Endodermal cell (in vitro differentiated cells): ENCODE results near the gene ACRBP. TPM values are rescaled to one million over a fixed set of nuclear protein-coding genes. Genes with fewer than 3 reads are reported as not detected.

Experiments used
- DNase-seq: peaks from one replicate; pipeline ENCODE4 v3.0.0-alpha.2; 2017
- H3K27ac ChIP-seq: 2 replicates; pipeline ENCODE4 v1.5.1; 2013; ENCODE audit warnings: mild to moderate bottlenecking, low read depth, low read length, moderate library complexity
- H3K27me3 ChIP-seq: 2 replicates; pipeline ENCODE4 v1.6.1; 2013; ENCODE audit warnings: mild to moderate bottlenecking, low read length, moderate library complexity; ENCODE audit not compliant: insufficient read depth, control insufficient read depth, poor library complexity, severe bottlenecking
- H3K36me3 ChIP-seq: 2 replicates; pipeline ENCODE4 v1.7.0; 2013; ENCODE audit warnings: mild to moderate bottlenecking, low read length, moderate library complexity; ENCODE audit not compliant: control insufficient read depth, insufficient read depth
- H3K4me1 ChIP-seq: one replicate; pipeline ENCODE4 v1.7.0; 2013; ENCODE audit warnings: low read length; ENCODE audit not compliant: control insufficient read depth, insufficient read depth
- H3K4me3 ChIP-seq: 2 replicates; pipeline ENCODE4 v1.5.1; 2013; ENCODE audit warnings: mild to moderate bottlenecking, low read length, moderate library complexity
- H3K9ac ChIP-seq: 2 replicates; pipeline ENCODE4 v1.6.1; 2013; ENCODE audit warnings: mild to moderate bottlenecking, low read length, moderate library complexity; ENCODE audit not compliant: poor library complexity, severe bottlenecking; ENCODE audit errors: extremely low read depth
- H3K9me3 ChIP-seq: 2 replicates; pipeline ENCODE4 v1.6.1; 2013; ENCODE audit warnings: mild to moderate bottlenecking, low read length, moderate library complexity; ENCODE audit not compliant: control insufficient read depth
- H3K27ac Mint-ChIP-seq: 2 replicates; pipeline ENCODE4 v1.8.0; 2020; ENCODE audit warnings: mixed read lengths
- H3K27me3 Mint-ChIP-seq: 2 replicates; pipeline ENCODE4 v1.8.0; 2021; ENCODE audit warnings: mild to moderate bottlenecking, mixed read lengths; ENCODE audit not compliant: insufficient read depth
- H3K36me3 Mint-ChIP-seq: 2 replicates; pipeline ENCODE4 v1.8.0; 2020; ENCODE audit warnings: low read depth, mixed read lengths
- H3K4me1 Mint-ChIP-seq: 2 replicates; pipeline ENCODE4 v1.8.0; 2020; ENCODE audit warnings: mixed read lengths
- H3K4me3 Mint-ChIP-seq: 2 replicates; pipeline ENCODE4 v1.8.0; 2020; ENCODE audit warnings: mild to moderate bottlenecking, moderate library complexity, mixed read lengths
- H3K9me3 Mint-ChIP-seq: 2 replicates; pipeline ENCODE4 v1.8.0; 2020; ENCODE audit warnings: mild to moderate bottlenecking, mixed read lengths
- WGBS, 2 experiments: methylation state at CpG; one replicate each; pipeline versions ENCODE4 v1.1.5 to v1.1.7; 2013; ENCODE audit warnings: missing lambda C conversion rate in 2 of 2, mixed read lengths in 1 of 2; ENCODE audit not compliant: insufficient coverage in 1 of 2, insufficient read length in 1 of 2; 5-methylcytosine and 5-hydroxymethylcytosine counted together
- total RNA-seq, 2 donors: library from RNA; stranded (reverse); fragmentation: NEBNext Ultra II Directional in 1 of 2; extraction: Animal tissue kit (Norgen Biotek cat#: 25700) in 1 of 2; gene quantifications; 2 replicates in 1 of 2; 3 replicates in 1 of 2; pipeline ENCODE4 v1.2.1, GENCODE V29; 2021
- TF ChIP-seq, protein P1 (sequence below): fragments of 200-600 bp; sonication (generic); conservative IDR thresholded peaks from 2 replicates; pipeline ENCODE4 v1.5.0; 2021; ENCODE audit warnings: antibody characterized with exemption, mild to moderate bottlenecking

Gene ACRBP
- total RNA-seq, 2 donors from 2014 or later = 1.9 to 3.9 TPM

DNA sequence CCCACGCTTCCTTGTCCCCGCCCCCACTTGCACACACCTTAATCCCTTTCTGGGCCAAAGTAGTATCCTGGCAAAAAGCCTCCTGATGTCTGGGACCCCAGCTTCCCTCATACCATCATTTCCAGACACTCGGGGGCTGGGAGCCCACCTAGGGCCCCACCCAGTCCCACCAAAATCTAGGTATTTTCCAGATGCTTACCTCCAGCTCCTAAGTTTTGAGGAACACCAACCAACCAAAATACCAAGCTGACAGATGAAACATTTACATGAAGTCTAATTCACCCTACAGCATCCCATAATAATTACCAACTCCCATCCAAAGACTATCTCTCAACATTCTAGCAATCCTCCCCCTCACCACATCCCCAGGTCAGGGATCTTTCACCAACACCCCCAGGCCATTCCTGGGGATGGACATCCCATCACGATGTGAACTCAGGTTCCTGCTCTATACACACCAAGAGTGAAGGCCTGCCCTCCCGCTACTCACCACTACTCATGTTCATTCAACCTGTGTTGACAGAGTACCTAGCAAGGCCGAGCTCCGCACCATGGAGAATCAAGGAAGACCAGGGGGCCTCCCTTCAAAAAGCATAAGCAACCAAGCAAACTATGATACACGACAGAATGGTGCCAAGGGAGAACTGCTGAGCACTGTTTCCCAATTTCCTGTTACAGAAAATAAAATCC, 38.5 kb downstream of the ACRBP start:
- H3K4me3 Mint-ChIP-seq = no peak overlapping the region
- Histone ChIP-seq H3K4me3 (no peak overlapping the region), H3K36me3 (peaks cover 17% of the 10 kb centered on the region), H3K9me3 (no peaks in the 10 kb centered on the region), H3K9ac (no peak overlapping the region), H3K4me1 (peaks cover 14% of the 10 kb centered on the region), H3K27me3 (no peaks in the 10 kb centered on the region), H3K27ac (no peak overlapping the region)
- WGBS, 2 experiments = 77 to 90% methylated on average over 6 to 8 of the region's 8 CpGs
- DNase-seq = peak; percentile 77
- peaks cover 17% of the 10 kb centered on the region for H3K36me3 Mint-ChIP-seq
- TF ChIP-seq, protein P1, sequence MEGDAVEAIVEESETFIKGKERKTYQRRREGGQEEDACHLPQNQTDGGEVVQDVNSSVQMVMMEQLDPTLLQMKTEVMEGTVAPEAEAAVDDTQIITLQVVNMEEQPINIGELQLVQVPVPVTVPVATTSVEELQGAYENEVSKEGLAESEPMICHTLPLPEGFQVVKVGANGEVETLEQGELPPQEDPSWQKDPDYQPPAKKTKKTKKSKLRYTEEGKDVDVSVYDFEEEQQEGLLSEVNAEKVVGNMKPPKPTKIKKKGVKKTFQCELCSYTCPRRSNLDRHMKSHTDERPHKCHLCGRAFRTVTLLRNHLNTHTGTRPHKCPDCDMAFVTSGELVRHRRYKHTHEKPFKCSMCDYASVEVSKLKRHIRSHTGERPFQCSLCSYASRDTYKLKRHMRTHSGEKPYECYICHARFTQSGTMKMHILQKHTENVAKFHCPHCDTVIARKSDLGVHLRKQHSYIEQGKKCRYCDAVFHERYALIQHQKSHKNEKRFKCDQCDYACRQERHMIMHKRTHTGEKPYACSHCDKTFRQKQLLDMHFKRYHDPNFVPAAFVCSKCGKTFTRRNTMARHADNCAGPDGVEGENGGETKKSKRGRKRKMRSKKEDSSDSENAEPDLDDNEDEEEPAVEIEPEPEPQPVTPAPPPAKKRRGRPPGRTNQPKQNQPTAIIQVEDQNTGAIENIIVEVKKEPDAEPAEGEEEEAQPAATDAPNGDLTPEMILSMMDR = peak; percentile 53
- H3K9me3 Mint-ChIP-seq = no peaks in the 10 kb centered on the region
- peaks cover 39% of the 10 kb centered on the region for H3K4me1 Mint-ChIP-seq
- H3K27me3 Mint-ChIP-seq = no peaks in the 10 kb centered on the region
- H3K27ac Mint-ChIP-seq = no peak overlapping the region

DNA sequence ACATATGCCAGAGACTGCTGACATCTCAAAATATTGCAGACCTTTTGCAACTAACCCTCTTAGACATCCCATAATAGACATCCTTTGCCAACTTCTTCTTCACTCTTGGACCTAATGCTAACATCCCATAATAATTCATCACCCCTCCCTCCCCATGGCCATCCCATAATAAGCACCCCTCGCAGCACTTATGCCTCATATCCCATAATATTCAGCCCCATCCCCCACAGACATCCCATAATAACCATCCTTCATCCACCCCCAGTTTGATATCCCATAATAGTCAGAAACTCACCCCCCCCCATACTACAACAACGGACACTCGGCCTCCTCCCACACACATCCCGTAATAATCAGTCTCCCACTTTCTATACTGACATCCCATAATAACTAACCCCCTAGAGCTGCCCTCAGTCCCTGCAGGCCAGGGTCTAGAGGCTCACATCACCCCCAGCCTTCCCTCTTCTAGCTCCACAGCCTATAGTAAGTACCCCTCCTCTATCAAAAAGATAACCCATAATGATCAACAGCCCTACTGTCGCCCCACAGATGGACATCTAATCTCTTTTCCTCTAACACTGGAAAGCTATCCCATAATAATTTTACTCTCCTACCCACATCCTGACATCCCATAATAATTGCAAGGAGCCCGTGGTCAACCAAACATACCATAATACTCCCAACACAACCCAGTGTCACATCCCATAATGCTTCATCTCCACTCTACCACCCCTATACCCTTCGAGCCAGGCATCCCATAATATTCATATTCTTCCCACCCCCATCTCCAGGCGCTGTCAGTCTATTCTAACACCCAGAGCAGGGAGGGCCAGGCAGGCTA, 39.3 kb downstream of the ACRBP start:
- H3K36me3 ChIP-seq = peaks cover 24% of the 10 kb centered on the region
- no peaks in the 10 kb centered on the region for H3K27me3 Mint-ChIP-seq
- DNase-seq = peak; percentile 82
- peaks cover 40% of the 10 kb centered on the region for H3K4me1 Mint-ChIP-seq
- H3K27ac Mint-ChIP-seq = no peak overlapping the region
- H3K9ac ChIP-seq = no peak overlapping the region
- H3K4me3 Mint-ChIP-seq = no peak overlapping the region
- WGBS, 2 experiments = 67 to 76% methylated on average over 4 to 8 of the region's 8 CpGs
- no peaks in the 10 kb centered on the region for H3K9me3 ChIP-seq
- peaks cover 10% of the 10 kb centered on the region for H3K4me1 ChIP-seq
- H3K27me3 ChIP-seq = no peaks in the 10 kb centered on the region
- H3K9me3 Mint-ChIP-seq = no peaks in the 10 kb centered on the region
- TF ChIP-seq, protein P1 = no peak
- peak overlapping the region; percentile 35 for H3K27ac ChIP-seq
- peaks cover 24% of the 10 kb centered on the region for H3K36me3 Mint-ChIP-seq
- no peak overlapping the region for H3K4me3 ChIP-seq

DNA sequence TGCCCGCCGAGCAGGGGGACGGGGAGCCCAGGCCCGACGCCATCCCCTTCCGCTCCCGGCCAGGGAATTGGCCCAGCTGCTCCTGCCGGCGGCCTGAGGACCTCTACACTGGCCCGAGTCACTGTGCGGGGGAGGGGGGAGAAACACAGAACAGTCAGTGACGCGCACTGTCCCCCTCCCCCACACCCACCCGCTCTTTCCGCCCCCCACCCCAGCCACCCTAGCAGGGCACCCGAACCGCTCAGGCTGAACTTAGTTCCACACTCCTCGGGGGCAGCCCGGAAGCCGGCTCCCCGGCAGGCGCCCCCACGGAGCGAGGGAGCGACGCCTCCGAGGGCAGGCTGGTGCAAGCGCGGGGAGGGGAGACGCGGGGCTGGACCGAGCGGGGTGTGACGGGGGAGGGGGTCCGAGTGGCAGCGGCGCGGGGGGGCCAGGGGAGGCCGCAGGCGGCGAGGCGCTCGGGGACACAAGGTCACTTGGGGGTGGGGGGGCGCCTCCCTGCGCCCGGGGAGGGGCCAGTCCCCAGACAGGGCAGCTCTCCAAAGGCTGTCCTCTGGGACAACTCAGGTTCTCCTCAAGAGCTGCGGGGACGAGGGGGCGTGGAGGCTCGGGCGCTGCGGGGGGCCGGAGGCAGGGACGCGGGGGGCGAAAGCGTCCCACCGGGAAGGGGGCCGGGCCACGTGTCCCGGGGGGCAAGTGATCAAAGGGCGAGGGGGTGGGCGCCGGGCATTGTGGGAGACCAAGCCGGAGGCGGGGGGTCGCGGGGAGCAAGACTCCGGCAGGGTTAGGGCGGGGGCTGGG, 40.7 kb downstream of the ACRBP start:
- Histone ChIP-seq H3K4me1 (peaks cover 4% of the 10 kb centered on the region), H3K27me3 (no peaks in the 10 kb centered on the region), H3K4me3 (peak overlapping the region; percentile 91), H3K36me3 (peaks cover 39% of the 10 kb centered on the region), H3K27ac (peak overlapping the region; percentile 76), H3K9ac (peak overlapping the region; percentile 58), H3K9me3 (no peaks in the 10 kb centered on the region)
- DNase-seq = peak; percentile 74
- Mint-ChIP-seq H3K27ac (peak overlapping the region; percentile 85), H3K27me3 (no peaks in the 10 kb centered on the region), H3K4me3 (no peak overlapping the region), H3K36me3 (peaks cover 38% of the 10 kb centered on the region), H3K4me1 (peaks cover 30% of the 10 kb centered on the region), H3K9me3 (no peaks in the 10 kb centered on the region)
- TF ChIP-seq, protein P1 = peak; percentile 10
- 0% methylated on average over 4 to 59 of the region's 70 CpGs for WGBS, 2 experiments
